Choroid plexus epithelial cell (primary cell): ENCODE measurements around the gene RBBP6.
A peak's percentile ranks its signal among the peaks of the same experiment; 100 is the strongest.

Experiments
- DNase-seq: peaks from one replicate; pipeline ENCODE4 v3.0.0-alpha.2; 2010; ENCODE audit warnings: low read depth
- H3K4me3 ChIP-seq: 2 replicates; pipeline ENCODE4 v1.5.1; 2011; ENCODE audit warnings: low read depth, mild to moderate bottlenecking, control low read depth, low read length, moderate library complexity
- CTCF ChIP-seq: conservative IDR thresholded peaks from 2 replicates; pipeline ENCODE4 v1.5.1; 2011; ENCODE audit warnings: low read depth, mild to moderate bottlenecking, control low read depth, inconsistent platforms, low read length, moderate library complexity

Gene RBBP6

GRCh38 chr16:24514096-24514495, 25.3 kb upstream of the RBBP6 start:
- no peak for TF ChIP-seq CTCF
- no peak overlapping the region for H3K4me3 ChIP-seq
- no peak for DNase-seq

DNA sequence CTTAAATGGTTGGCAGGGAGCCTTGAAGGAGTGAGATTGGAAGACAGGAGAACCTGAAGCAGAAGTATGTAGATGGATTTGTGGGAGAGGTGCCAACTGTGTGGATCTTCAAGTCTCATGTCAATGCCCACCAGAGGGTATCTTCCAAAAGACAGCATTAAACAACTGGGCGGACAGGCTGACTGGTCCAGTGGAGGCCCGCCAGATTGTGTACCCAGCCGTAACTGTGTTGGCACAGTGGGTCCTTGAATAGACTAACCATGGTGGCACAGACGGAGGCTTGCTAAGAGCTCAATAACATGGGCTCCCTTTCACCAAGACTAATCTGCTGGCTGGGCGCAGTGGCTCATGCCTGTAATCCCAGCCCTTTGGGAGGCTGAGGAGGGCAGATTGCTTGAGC, 24.2 kb upstream of the RBBP6 start:
- H3K4me3 ChIP-seq, result no peak overlapping the region

DNA sequence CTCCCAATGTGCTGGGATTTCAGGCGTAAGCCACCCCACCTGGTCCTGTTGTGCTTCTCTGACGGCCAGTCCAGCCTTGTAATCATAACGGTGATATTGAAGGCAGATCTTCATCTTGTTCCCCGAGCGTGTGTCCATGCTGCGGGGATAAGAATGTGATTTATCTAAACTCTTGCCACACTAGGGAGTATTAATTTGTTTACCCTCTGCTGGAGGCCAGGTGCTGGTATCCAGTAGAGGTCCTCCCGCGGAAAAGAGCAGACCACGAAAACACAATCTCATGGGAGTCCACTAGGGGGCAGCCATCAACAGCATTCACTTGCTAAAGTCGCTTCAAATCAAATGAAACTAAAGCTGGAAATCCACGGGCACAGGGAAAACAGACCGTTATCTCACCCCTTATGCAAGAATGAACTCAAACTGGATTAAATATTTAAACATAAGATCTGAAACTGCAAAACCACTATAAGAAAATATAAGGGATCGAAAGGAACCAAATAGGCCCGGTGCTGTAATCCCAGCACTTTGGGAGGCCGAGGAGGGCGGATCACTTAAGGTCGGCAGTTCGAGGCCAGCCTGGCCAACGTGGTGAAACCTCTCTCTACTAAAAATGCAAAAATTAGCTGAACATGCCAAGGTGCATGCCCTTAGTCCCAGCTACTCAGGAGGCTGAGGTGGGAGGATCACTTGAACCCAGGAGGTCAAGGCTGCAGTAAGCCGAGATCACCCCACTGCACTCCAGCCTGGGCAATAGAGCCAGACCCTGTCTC, 22.3 kb upstream of the RBBP6 start:
- peak; percentile 96 for TF ChIP-seq CTCF
- peak overlapping the region; percentile 13 for H3K4me3 ChIP-seq
- peak; percentile 94 for DNase-seq

More for the DNA sequence above, 24.2 kb upstream of the RBBP6 start:
- TF ChIP-seq CTCF, result no peak
- DNase-seq, result no peak

GRCh38 chr16:24518498-24518897, 20.9 kb upstream of the RBBP6 start:
- no peak overlapping the region for H3K4me3 ChIP-seq
- DNase-seq, result no peak
- no peak for TF ChIP-seq CTCF

- TF ChIP-seq CTCF, result no peak
- no peak overlapping the region for H3K4me3 ChIP-seq
- DNase-seq, result no peak
Measured at GRCh38 chr16:24520983-24521382, 18.4 kb upstream of the RBBP6 start.

DNA sequence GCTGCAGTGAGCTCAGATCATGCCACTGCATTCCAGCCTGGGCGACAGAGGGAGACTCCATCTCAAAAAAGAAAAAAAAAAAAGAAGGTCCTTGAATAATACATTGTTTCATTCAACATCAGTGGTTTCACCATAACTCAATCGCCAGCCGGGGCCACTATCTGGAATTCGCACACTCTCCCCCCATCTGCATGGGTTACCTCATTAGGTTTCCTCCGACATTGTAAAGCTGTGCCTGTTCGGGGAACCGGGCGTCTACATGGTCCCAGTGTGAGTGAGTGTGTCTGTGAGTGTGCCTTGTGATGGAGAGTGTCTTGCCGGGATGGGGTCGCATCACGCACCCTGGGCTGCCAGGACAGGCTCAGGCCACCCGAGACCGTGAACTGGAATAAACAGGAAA, 16.6 kb upstream of the RBBP6 start:
- no peak overlapping the region for H3K4me3 ChIP-seq
- no peak for DNase-seq
- no peak for TF ChIP-seq CTCF

DNA sequence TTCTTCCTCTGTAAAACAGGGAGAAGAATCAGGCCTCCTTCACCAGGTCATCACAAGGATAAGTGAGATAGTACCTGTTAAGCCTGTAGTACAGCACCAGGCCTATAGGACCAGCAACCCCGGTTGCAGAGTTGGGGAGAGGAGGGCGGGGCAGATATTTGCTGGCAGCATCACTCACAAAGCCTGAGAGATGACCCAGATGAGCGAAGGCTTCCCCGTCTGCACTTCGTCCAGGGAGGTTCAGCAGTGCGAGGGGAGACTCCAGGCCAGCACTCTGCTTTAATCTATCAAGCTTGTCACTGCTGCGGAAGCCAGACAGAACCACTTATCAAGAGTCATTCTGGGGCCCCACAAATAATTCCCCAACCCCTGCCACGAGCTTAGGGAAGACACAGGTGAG, 15.8 kb upstream of the RBBP6 start:
- no peak for TF ChIP-seq CTCF
- DNase-seq, result no peak
- no peak overlapping the region for H3K4me3 ChIP-seq
